ENCODE data around the gene NT5C2. TPM values are rescaled to one million over a fixed set of nuclear protein-coding genes. Genes with fewer than 3 reads are reported as not detected.
"Not testable (repeated sequence)": the region's sequence is repeated elsewhere in the genome, so short reads cannot be mapped to it uniquely, and the experiment has no call there.

NT5C2 gene
- total and polyA plus RNA-seq, 5 donors from 2014 or later = 52.4 to 59.6 (median 56.9) TPM

GRCh38 chr10:103069453-103070331 lies 123.4 kb downstream of the NT5C2 start:
- no peak overlapping the region for H3K4me3 Mint-ChIP-seq
- H3K27ac Mint-ChIP-seq = peak overlapping the region; percentile 38 to 72 (median 60)
- no peaks in the 10 kb centered on the region for H3K9me3 ChIP-seq (ENCODE audit: control insufficient read depth in 2 of 2, low read length in 2 of 2)
- H3K27me3 ChIP-seq (ENCODE audit: control insufficient read depth, insufficient read depth, low read length) = no peaks in the 10 kb centered on the region
- H3K27me3 Mint-ChIP-seq = no peaks in the 10 kb centered on the region
- no peak overlapping the region for H3K4me3 ChIP-seq (ENCODE audit: low read depth, low read length)
- no peaks in the 10 kb centered on the region for H3K9me3 Mint-ChIP-seq
- H3K36me3 Mint-ChIP-seq = peaks cover 30% of the 10 kb centered on the region
- H3K27ac ChIP-seq (ENCODE audit: insufficient read depth, low read length, poor library complexity, severe bottlenecking) = no peak overlapping the region
- peaks cover 15% of the 10 kb centered on the region for H3K4me1 ChIP-seq (ENCODE audit: control insufficient read depth, insufficient read depth, low read length, poor library complexity, severe bottlenecking)
- no peaks in the 10 kb centered on the region for H3K36me3 ChIP-seq (ENCODE audit: control insufficient read depth, insufficient read depth, low read length)
- DNase-seq (peak; percentile 56 to 79 (median 72)), ATAC-seq (ENCODE audit: low read depth in 2 of 2) (peak; percentile 72 to 81)
- H3K4me1 Mint-ChIP-seq = peaks cover 13 to 23% (median 17%) of the 10 kb centered on the region in 4 donors

- no peaks in the 10 kb centered on the region for H3K9me3 Mint-ChIP-seq
- peak overlapping the region in 1 of 3 donors; percentile 9 for H3K27ac Mint-ChIP-seq
- no peaks in the 10 kb centered on the region for H3K27me3 ChIP-seq (ENCODE audit: control insufficient read depth, insufficient read depth, low read length)
- no peak overlapping the region for H3K27ac ChIP-seq (ENCODE audit: insufficient read depth, low read length, poor library complexity, severe bottlenecking)
- no peak overlapping the region for H3K4me3 Mint-ChIP-seq
- no peaks in the 10 kb centered on the region for H3K9me3 ChIP-seq (ENCODE audit: control insufficient read depth in 2 of 2, low read length in 2 of 2)
- no peak overlapping the region for H3K4me3 ChIP-seq (ENCODE audit: low read depth, low read length)
- H3K36me3 Mint-ChIP-seq = peaks cover 25% of the 10 kb centered on the region
- H3K4me1 Mint-ChIP-seq = peaks cover 13 to 23% (median 17%) of the 10 kb centered on the region in 4 donors
- H3K36me3 ChIP-seq (ENCODE audit: control insufficient read depth, insufficient read depth, low read length) = no peaks in the 10 kb centered on the region
- H3K4me1 ChIP-seq (ENCODE audit: control insufficient read depth, insufficient read depth, low read length, poor library complexity, severe bottlenecking) = peaks cover 15% of the 10 kb centered on the region
- DNase-seq (no peak), ATAC-seq (ENCODE audit: low read depth in 2 of 2) (no peak)
- H3K27me3 Mint-ChIP-seq = no peaks in the 10 kb centered on the region
Measured at GRCh38 chr10:103067956-103068355, 125.1 kb downstream of the NT5C2 start.

GRCh38 chr10:103067484-103067883 lies 125.6 kb downstream of the NT5C2 start:
- no peaks in the 10 kb centered on the region for H3K9me3 Mint-ChIP-seq
- Histone ChIP-seq H3K9me3 (ENCODE audit: control insufficient read depth in 2 of 2, low read length in 2 of 2) (no peaks in the 10 kb centered on the region), H3K4me1 (ENCODE audit: control insufficient read depth, insufficient read depth, low read length, poor library complexity, severe bottlenecking) (peaks cover 15% of the 10 kb centered on the region), H3K27ac (ENCODE audit: insufficient read depth, low read length, poor library complexity, severe bottlenecking) (no peak overlapping the region), H3K36me3 (ENCODE audit: control insufficient read depth, insufficient read depth, low read length) (no peaks in the 10 kb centered on the region), H3K27me3 (ENCODE audit: control insufficient read depth, insufficient read depth, low read length) (no peaks in the 10 kb centered on the region), H3K4me3 (ENCODE audit: low read depth, low read length) (no peak overlapping the region)
- H3K27ac Mint-ChIP-seq = peak overlapping the region in 1 of 3 donors; percentile 4
- DNase-seq (no peak), ATAC-seq (ENCODE audit: low read depth in 2 of 2) (no peak)
- peaks cover 13 to 23% (median 17%) of the 10 kb centered on the region in 4 donors for H3K4me1 Mint-ChIP-seq
- no peaks in the 10 kb centered on the region for H3K27me3 Mint-ChIP-seq
- no peak overlapping the region for H3K4me3 Mint-ChIP-seq
- peaks cover 25% of the 10 kb centered on the region for H3K36me3 Mint-ChIP-seq

- not testable (repeated sequence) for H3K27me3 Mint-ChIP-seq; H3K27ac Mint-ChIP-seq; DNase-seq; H3K27ac ChIP-seq (ENCODE audit: insufficient read depth, low read length, poor library complexity, severe bottlenecking); H3K36me3 ChIP-seq (ENCODE audit: control insufficient read depth, insufficient read depth, low read length); H3K27me3 ChIP-seq (ENCODE audit: control insufficient read depth, insufficient read depth, low read length); H3K4me3 ChIP-seq (ENCODE audit: low read depth, low read length); H3K4me3 Mint-ChIP-seq; H3K9me3 ChIP-seq (ENCODE audit: control insufficient read depth in 2 of 2, low read length in 2 of 2); H3K9me3 Mint-ChIP-seq; ATAC-seq (ENCODE audit: low read depth in 2 of 2)
- H3K4me1 ChIP-seq (ENCODE audit: control insufficient read depth, insufficient read depth, low read length, poor library complexity, severe bottlenecking) = peaks cover 15% of the 10 kb centered on the region
- peaks cover 13 to 23% (median 17%) of the 10 kb centered on the region in 4 donors for H3K4me1 Mint-ChIP-seq
- H3K36me3 Mint-ChIP-seq = peaks cover 25% of the 10 kb centered on the region
Measured at GRCh38 chr10:103067099-103067477, 126.0 kb downstream of the NT5C2 start.

GRCh38 chr10:103066141-103067098 lies 126.7 kb downstream of the NT5C2 start:
- Mint-ChIP-seq H3K9me3 (no peaks in the 10 kb centered on the region), H3K36me3 (peaks cover 25% of the 10 kb centered on the region), H3K27me3 (no peaks in the 10 kb centered on the region), H3K4me3 (no peak overlapping the region), H3K4me1 (peaks cover 11 to 23% (median 18%) of the 10 kb centered on the region in 4 donors), H3K27ac (peak overlapping the region in 1 of 3 donors; percentile 0)
- no peak for ATAC-seq (ENCODE audit: low read depth in 2 of 2)
- H3K36me3 ChIP-seq (ENCODE audit: control insufficient read depth, insufficient read depth, low read length) = no peaks in the 10 kb centered on the region
- no peak overlapping the region for H3K4me3 ChIP-seq (ENCODE audit: low read depth, low read length)
- no peaks in the 10 kb centered on the region for H3K9me3 ChIP-seq (ENCODE audit: control insufficient read depth in 2 of 2, low read length in 2 of 2)
- H3K4me1 ChIP-seq (ENCODE audit: control insufficient read depth, insufficient read depth, low read length, poor library complexity, severe bottlenecking) = peaks cover 15% of the 10 kb centered on the region
- H3K27me3 ChIP-seq (ENCODE audit: control insufficient read depth, insufficient read depth, low read length) = no peaks in the 10 kb centered on the region
- no peak overlapping the region for H3K27ac ChIP-seq (ENCODE audit: insufficient read depth, low read length, poor library complexity, severe bottlenecking)
- no peak for DNase-seq

- ATAC-seq (ENCODE audit: low read depth in 2 of 2) = no peak
- Mint-ChIP-seq H3K27ac (no peak overlapping the region), H3K4me1 (peaks cover 6 to 14% (median 9%) of the 10 kb centered on the region in 4 donors), H3K27me3 (no peaks in the 10 kb centered on the region), H3K9me3 (no peaks in the 10 kb centered on the region), H3K36me3 (peaks cover 25% of the 10 kb centered on the region), H3K4me3 (no peak overlapping the region)
- no peak for DNase-seq
- H3K4me3 ChIP-seq (ENCODE audit: low read depth, low read length) = no peak overlapping the region
- peaks cover 7% of the 10 kb centered on the region for H3K4me1 ChIP-seq (ENCODE audit: control insufficient read depth, insufficient read depth, low read length, poor library complexity, severe bottlenecking)
- H3K27me3 ChIP-seq (ENCODE audit: control insufficient read depth, insufficient read depth, low read length) = no peaks in the 10 kb centered on the region
- no peaks in the 10 kb centered on the region for H3K9me3 ChIP-seq (ENCODE audit: control insufficient read depth in 2 of 2, low read length in 2 of 2)
- H3K27ac ChIP-seq (ENCODE audit: insufficient read depth, low read length, poor library complexity, severe bottlenecking) = no peak overlapping the region
- no peaks in the 10 kb centered on the region for H3K36me3 ChIP-seq (ENCODE audit: control insufficient read depth, insufficient read depth, low read length)
Measured at GRCh38 chr10:103064956-103065355, 128.1 kb downstream of the NT5C2 start.

- peaks cover 0 to 4% (median 0%) of the 10 kb centered on the region in 4 donors for H3K4me1 Mint-ChIP-seq
- no peaks in the 10 kb centered on the region for H3K36me3 ChIP-seq (ENCODE audit: control insufficient read depth, insufficient read depth, low read length)
- H3K27me3 Mint-ChIP-seq = no peaks in the 10 kb centered on the region
- peaks cover 16% of the 10 kb centered on the region for H3K36me3 Mint-ChIP-seq
- H3K9me3 ChIP-seq (ENCODE audit: control insufficient read depth in 2 of 2, low read length in 2 of 2) = no peaks in the 10 kb centered on the region
- H3K9me3 Mint-ChIP-seq = no peaks in the 10 kb centered on the region
- H3K4me3 ChIP-seq (ENCODE audit: low read depth, low read length) = no peak overlapping the region
- DNase-seq (no peak), ATAC-seq (ENCODE audit: low read depth in 2 of 2) (no peak)
- no peak overlapping the region for H3K4me3 Mint-ChIP-seq
- H3K27ac Mint-ChIP-seq = no peak overlapping the region
- H3K27me3 ChIP-seq (ENCODE audit: control insufficient read depth, insufficient read depth, low read length) = no peaks in the 10 kb centered on the region
- H3K4me1 ChIP-seq (ENCODE audit: control insufficient read depth, insufficient read depth, low read length, poor library complexity, severe bottlenecking) = no peaks in the 10 kb centered on the region
- H3K27ac ChIP-seq (ENCODE audit: insufficient read depth, low read length, poor library complexity, severe bottlenecking) = no peak overlapping the region
Measured at GRCh38 chr10:103062854-103063590, 130.1 kb downstream of the NT5C2 start.

Measured in CD4-positive, CD25-positive, alpha-beta regulatory T cell (primary cell).